Gastrocnemius medialis (tissue), 4 donors: Measurements from ENCODE around the gene DKC1. TPM values are rescaled to one million over a fixed set of nuclear protein-coding genes. Genes with fewer than 3 reads are reported as not detected.

Experiments used
- ATAC-seq, 2 donors: fragments of 150-250 bp; one replicate each; pipeline ENCODE4 v1.9.1; 2016
- DNase-seq, 2 donors: peaks; one replicate each; pipeline ENCODE4 v3.0.0-alpha.2; 2019
- H3K27ac ChIP-seq, 4 donors: fragments of 200-600 bp; sonication (generic); 1 replicate in 1 of 4; 2 replicates in 3 of 4; pipeline ENCODE4 v1.5.1; 2016 to 2018; ENCODE audit warnings: mild to moderate bottlenecking in 2 of 4, moderate library complexity in 1 of 4
- H3K27me3 ChIP-seq, 3 donors: fragments of 200-600 bp; sonication (generic) in 2 of 3; 1 replicate in 1 of 3; 2 replicates in 2 of 3; pipeline versions ENCODE4 v1.5.1 to v1.6.0; 2016 to 2019; ENCODE audit warnings: mild to moderate bottlenecking in 1 of 3, moderate library complexity in 1 of 3
- H3K36me3 ChIP-seq, 2 donors: fragments of 200-600 bp; sonication (generic) in 1 of 2; one replicate each; pipeline ENCODE4 v1.5.1; 2017 to 2018
- H3K4me1 ChIP-seq, 2 donors: fragments of 200-600 bp; sonication (generic) in 1 of 2; one replicate each; pipeline ENCODE4 v1.5.1; 2016 to 2017; ENCODE audit warnings: mild to moderate bottlenecking in 2 of 2
- H3K4me3 ChIP-seq, 4 donors: fragments of 200-600 bp; sonication (generic) in 3 of 4; 1 replicate in 1 of 4; 2 replicates in 3 of 4; pipeline ENCODE4 v1.5.1; 2016 to 2019; ENCODE audit warnings: mild to moderate bottlenecking in 2 of 4
- H3K9me3 ChIP-seq, 3 donors: fragments of 200-600 bp; sonication (generic) in 2 of 3; 1 replicate in 1 of 3; 2 replicates in 2 of 3; pipeline ENCODE4 v1.5.1; 2016 to 2019
- CTCF ChIP-seq, 5 experiments: fragments of 450-650 bp in 3 of 5; fragments of 200-600 bp in 2 of 5; sonication (generic) in 2 of 5; IDR thresholded peaks in 4 of 5; conservative IDR thresholded peaks in 1 of 5; 1 replicate in 4 of 5; 2 replicates in 1 of 5; pipeline ENCODE4 v1.5.1; 2016 to 2019; ENCODE audit warnings: antibody characterized with exemption in 5 of 5, mild to moderate bottlenecking in 3 of 5, moderate library complexity in 3 of 5
- POLR2A ChIP-seq, 2 donors: fragments of 450-650 bp; IDR thresholded peaks; one replicate each; pipeline ENCODE4 v1.6.1; 2017; ENCODE audit warnings: antibody characterized with exemption in 2 of 2, mild to moderate bottlenecking in 2 of 2, moderate library complexity in 2 of 2
- in situ Hi-C, 4 donors: fragments of 200-750 bp; cut with MboI; loops; one replicate each; pipeline versions ENCODE4 v1.15.0 to v1.8.0; 2017; ENCODE audit warnings: low sequenced_read_pairs in 4 of 4
- intact Hi-C: fragments of 100-400 bp; cut with DNase I; formaldehyde crosslinking; loops from one replicate; pipeline ENCODE4 v1.15.1; 2023; ENCODE audit warnings: low total_unique reads
- total RNA-seq, 4 donors: library from RNA; depleted of rRNA; stranded (reverse); fragments of >200 nt; gene quantifications; one replicate each; pipeline versions ENCODE4 v1.1.0 to v1.2.3, GENCODE V29; 2016

Gene DKC1
- total RNA-seq, 4 donors from 2014 or later, result 17.8 to 34.1 (median 21.7) TPM

GRCh38 chrX:154751203-154751668 lies 11.4 kb upstream of the DKC1 start:
- H3K9me3 ChIP-seq, result no peaks in the 10 kb centered on the region
- H3K4me1 ChIP-seq, result no peaks in the 10 kb centered on the region
- H3K36me3 ChIP-seq, result no peaks in the 10 kb centered on the region
- in situ Hi-C loops (no loop called here), intact Hi-C loops (loop anchor here (2.0 kb wide), 1 partner anchor 20 kb away; no protein-coding TSS in a partner anchor)
- ATAC-seq, result peak in 1 of 2 donors; percentile 10
- H3K4me3 ChIP-seq, result peak overlapping the region; percentile 28 to 59 (median 41)
- H3K27ac ChIP-seq, result peak overlapping the region in 3 of 4 donors; percentile 38 to 51 (median 47)
- no peak for DNase-seq
- no peak for TF ChIP-seq CTCF (IDR thresholded peaks at IDR 0.05 in 4 of 5, conservative IDR thresholded peaks at IDR 0.05 in 1 of 5)
- TF ChIP-seq POLR2A (IDR thresholded peaks at IDR 0.05), result no peak
- H3K27me3 ChIP-seq, result peaks cover 0 to 7% (median 0%) of the 10 kb centered on the region in 3 donors

- ATAC-seq (peak; percentile 47 to 54), DNase-seq (no peak)
- Histone ChIP-seq H3K27ac (peak overlapping the region in 2 of 4 donors; percentile 38 to 47), H3K4me1 (no peaks in the 10 kb centered on the region), H3K4me3 (peak overlapping the region in 2 of 4 donors; percentile 34 to 59), H3K27me3 (peaks cover 0 to 7% (median 0%) of the 10 kb centered on the region in 3 donors), H3K36me3 (no peaks in the 10 kb centered on the region), H3K9me3 (no peaks in the 10 kb centered on the region)
- no peak for TF ChIP-seq POLR2A (IDR thresholded peaks at IDR 0.05)
- TF ChIP-seq CTCF (IDR thresholded peaks at IDR 0.05 in 4 of 5, conservative IDR thresholded peaks at IDR 0.05 in 1 of 5), result no peak
- intact Hi-C loops (loop anchor here (2.0 kb wide), 1 partner anchor 21 kb away; no protein-coding TSS in a partner anchor), in situ Hi-C loops (no loop called here)
Measured at GRCh38 chrX:154751669-154752271, 10.9 kb upstream of the DKC1 start.

- Histone ChIP-seq H3K9me3 (no peaks in the 10 kb centered on the region), H3K36me3 (no peaks in the 10 kb centered on the region), H3K27me3 (no peaks in the 10 kb centered on the region), H3K4me1 (peaks cover 0 to 4% of the 10 kb centered on the region in 2 donors), H3K4me3 (no peak overlapping the region), H3K27ac (no peak overlapping the region)
- in situ Hi-C loops, result no loop called here
- intact Hi-C loops, result no loop called here
- ATAC-seq, result no peak
- no peak for TF ChIP-seq POLR2A (IDR thresholded peaks at IDR 0.05)
- no peak for TF ChIP-seq CTCF (IDR thresholded peaks at IDR 0.05 in 4 of 5, conservative IDR thresholded peaks at IDR 0.05 in 1 of 5)
- no peak for DNase-seq
Measured at GRCh38 chrX:154758696-154759095, 4.0 kb upstream of the DKC1 start.

- H3K9me3 ChIP-seq, result no peaks in the 10 kb centered on the region
- H3K4me1 ChIP-seq, result peaks cover 0 to 10% of the 10 kb centered on the region in 2 donors
- ATAC-seq (peak; percentile 49 to 66), DNase-seq (peak in 1 of 2 donors; percentile 12)
- intact Hi-C loops (loop anchor here (2.0 to 10.0 kb wide), 3 partner anchors 43 to 1120 kb away; partner anchors contain the start of genes G6PD, IKBKG, MPP1 and VAMP7), in situ Hi-C loops (no loop called here)
- peak overlapping the region; percentile 59 to 77 (median 71) for H3K4me3 ChIP-seq
- H3K27ac ChIP-seq, result peak overlapping the region; percentile 79 to 88 (median 82)
- TF ChIP-seq POLR2A (IDR thresholded peaks at IDR 0.05), result no peak
- TF ChIP-seq CTCF (IDR thresholded peaks at IDR 0.05 in 4 of 5, conservative IDR thresholded peaks at IDR 0.05 in 1 of 5), result no peak
- peaks cover 0 to 12% of the 10 kb centered on the region in 2 donors for H3K36me3 ChIP-seq
- no peaks in the 10 kb centered on the region for H3K27me3 ChIP-seq
Measured at GRCh38 chrX:154761977-154762536, 607 bp upstream of the DKC1 start.
